ENCODE results near the gene NRTN. TPM values are rescaled to one million over a fixed set of nuclear protein-coding genes. Genes with fewer than 3 reads are reported as not detected.

NRTN gene
- total RNA-seq, 1 experiment from 2014 or later, result 0.80 TPM

DNA sequence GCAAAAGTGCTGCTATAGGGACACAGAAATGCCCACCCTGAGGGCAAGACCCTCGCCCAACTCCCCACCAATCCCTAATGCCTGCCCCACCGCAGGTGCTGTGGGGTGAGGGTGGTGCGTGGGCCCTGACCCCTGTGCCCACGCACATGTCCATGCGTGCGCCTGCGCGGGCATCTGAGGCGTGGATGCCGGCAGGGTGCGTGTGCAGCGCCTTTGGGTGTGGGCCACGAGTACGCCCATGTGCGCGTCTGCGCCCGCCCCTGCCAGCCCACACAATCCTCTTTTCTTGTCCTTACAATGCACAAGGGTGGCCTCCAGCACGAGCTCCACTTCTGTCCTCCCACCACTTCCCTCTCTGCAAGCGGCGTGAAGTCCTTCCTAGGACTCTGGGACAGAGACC lies 20.3 kb downstream of the NRTN start:
- no peaks in the 10 kb centered on the region for H3K9me3 ChIP-seq (ENCODE audit: control insufficient read depth, insufficient read depth, low read depth, low read length)
- ATAC-seq (no peak), DNase-seq (ENCODE audit: low read depth, low spot score) (no peak)
- POLR2A ChIA-PET, result interaction anchor here (0.5 kb wide), 1 partner anchor 106 kb away, joined by 3 read pairs; no protein-coding TSS in a partner anchor
- no peaks in the 10 kb centered on the region for H3K27me3 ChIP-seq (ENCODE audit: control insufficient read depth, insufficient read depth, low read length)
- no TSS peak for BruUV-seq (replicated peaks)
- peaks cover 8% of the 10 kb centered on the region for H3K4me1 ChIP-seq (ENCODE audit: control insufficient read depth, insufficient read depth, low read length)
- H3K27ac ChIP-seq (ENCODE audit: low read length), result no peak overlapping the region
- CTCF ChIA-PET, result interaction anchor here (0.5 to 1.4 kb wide), 4 partner anchors 21 to 75 kb away, joined by 5 to 16 read pairs (median 10); partner anchors contain the start of gene NRTN
- no peak for TF ChIP-seq POLR2AphosphoS5 (IDR thresholded peaks at IDR 0.05; ENCODE audit: low read depth, low read length)
- TF ChIP-seq, protein P1, sequence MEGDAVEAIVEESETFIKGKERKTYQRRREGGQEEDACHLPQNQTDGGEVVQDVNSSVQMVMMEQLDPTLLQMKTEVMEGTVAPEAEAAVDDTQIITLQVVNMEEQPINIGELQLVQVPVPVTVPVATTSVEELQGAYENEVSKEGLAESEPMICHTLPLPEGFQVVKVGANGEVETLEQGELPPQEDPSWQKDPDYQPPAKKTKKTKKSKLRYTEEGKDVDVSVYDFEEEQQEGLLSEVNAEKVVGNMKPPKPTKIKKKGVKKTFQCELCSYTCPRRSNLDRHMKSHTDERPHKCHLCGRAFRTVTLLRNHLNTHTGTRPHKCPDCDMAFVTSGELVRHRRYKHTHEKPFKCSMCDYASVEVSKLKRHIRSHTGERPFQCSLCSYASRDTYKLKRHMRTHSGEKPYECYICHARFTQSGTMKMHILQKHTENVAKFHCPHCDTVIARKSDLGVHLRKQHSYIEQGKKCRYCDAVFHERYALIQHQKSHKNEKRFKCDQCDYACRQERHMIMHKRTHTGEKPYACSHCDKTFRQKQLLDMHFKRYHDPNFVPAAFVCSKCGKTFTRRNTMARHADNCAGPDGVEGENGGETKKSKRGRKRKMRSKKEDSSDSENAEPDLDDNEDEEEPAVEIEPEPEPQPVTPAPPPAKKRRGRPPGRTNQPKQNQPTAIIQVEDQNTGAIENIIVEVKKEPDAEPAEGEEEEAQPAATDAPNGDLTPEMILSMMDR (IDR thresholded peaks at IDR 0.05), result no peak
- no peak for TF ChIP-seq TCF7L2 (IDR thresholded peaks at IDR 0.05; ENCODE audit: low read depth, low read length)
- TF ChIP-seq, protein P2, sequence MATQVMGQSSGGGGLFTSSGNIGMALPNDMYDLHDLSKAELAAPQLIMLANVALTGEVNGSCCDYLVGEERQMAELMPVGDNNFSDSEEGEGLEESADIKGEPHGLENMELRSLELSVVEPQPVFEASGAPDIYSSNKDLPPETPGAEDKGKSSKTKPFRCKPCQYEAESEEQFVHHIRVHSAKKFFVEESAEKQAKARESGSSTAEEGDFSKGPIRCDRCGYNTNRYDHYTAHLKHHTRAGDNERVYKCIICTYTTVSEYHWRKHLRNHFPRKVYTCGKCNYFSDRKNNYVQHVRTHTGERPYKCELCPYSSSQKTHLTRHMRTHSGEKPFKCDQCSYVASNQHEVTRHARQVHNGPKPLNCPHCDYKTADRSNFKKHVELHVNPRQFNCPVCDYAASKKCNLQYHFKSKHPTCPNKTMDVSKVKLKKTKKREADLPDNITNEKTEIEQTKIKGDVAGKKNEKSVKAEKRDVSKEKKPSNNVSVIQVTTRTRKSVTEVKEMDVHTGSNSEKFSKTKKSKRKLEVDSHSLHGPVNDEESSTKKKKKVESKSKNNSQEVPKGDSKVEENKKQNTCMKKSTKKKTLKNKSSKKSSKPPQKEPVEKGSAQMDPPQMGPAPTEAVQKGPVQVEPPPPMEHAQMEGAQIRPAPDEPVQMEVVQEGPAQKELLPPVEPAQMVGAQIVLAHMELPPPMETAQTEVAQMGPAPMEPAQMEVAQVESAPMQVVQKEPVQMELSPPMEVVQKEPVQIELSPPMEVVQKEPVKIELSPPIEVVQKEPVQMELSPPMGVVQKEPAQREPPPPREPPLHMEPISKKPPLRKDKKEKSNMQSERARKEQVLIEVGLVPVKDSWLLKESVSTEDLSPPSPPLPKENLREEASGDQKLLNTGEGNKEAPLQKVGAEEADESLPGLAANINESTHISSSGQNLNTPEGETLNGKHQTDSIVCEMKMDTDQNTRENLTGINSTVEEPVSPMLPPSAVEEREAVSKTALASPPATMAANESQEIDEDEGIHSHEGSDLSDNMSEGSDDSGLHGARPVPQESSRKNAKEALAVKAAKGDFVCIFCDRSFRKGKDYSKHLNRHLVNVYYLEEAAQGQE (IDR thresholded peaks at IDR 0.05; ENCODE audit: insufficient read depth in 1 of 2, low read depth in 2 of 2, low read length in 1 of 2), result no peak
- no peak for TF ChIP-seq SIN3A (IDR thresholded peaks at IDR 0.05; ENCODE audit: borderline replicate concordance, insufficient read depth, low read depth, low read length)
- in situ Hi-C loops (cut with HindIII; ENCODE audit: low pct_unique_long_range_greater_than_20kb, low sequenced_read_pairs) (no loop called here), intact Hi-C loops (cut with micrococcal nuclease; ENCODE audit: unreplicated experiment) (no loop called here)
- H3K4me3 ChIP-seq (ENCODE audit: low read depth in 2 of 2, low read length in 2 of 2), result no peak overlapping the region
- H3K36me3 ChIP-seq (ENCODE audit: control insufficient read depth, insufficient read depth, low read length), result no peaks in the 10 kb centered on the region

DNA sequence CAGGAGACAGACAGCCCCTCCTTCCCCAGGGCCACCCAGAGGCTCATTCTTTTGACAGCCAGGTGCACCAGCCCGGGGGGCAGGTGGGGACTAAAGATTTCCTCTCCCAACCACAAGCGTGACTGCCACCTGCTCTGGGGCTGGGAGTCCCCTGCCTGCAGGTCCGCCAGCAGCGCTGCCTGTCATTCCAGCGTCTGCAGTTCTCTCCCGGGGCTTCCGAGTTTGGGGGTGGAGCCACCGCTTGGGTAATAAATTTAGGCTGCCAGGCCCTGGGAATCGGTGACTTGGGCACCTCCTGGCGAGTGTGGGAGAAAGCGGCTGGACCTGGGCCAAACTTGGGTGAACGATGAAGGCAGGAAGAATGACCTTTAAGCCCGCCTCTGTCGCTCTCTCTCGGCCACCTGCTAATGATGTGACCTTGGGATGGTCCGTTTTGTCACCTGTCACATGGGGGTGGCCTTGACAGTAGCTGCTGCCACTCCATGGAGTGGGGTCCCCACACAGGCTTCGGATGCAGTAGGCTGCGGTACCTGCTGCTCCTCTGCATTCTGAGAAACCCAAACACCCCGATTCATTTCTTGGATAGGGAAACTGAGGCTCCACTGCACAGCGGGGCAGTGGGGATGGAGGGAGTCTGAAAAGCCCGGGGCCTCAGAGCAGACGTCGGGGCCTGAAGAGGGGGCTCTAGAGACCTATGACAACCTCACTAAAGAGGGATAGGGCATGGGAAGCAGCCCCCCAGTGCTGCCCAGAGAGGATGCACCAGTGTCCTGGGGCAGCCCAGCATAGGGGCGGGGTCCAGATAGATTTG lies 21.9 kb downstream of the NRTN start:
- TF ChIP-seq SIN3A (IDR thresholded peaks at IDR 0.05; ENCODE audit: borderline replicate concordance, insufficient read depth, low read depth, low read length), result no peak
- no peaks in the 10 kb centered on the region for H3K36me3 ChIP-seq (ENCODE audit: control insufficient read depth, insufficient read depth, low read length)
- H3K4me1 ChIP-seq (ENCODE audit: control insufficient read depth, insufficient read depth, low read length), result peaks cover 8% of the 10 kb centered on the region
- POLR2A ChIA-PET, result no interaction called here
- BruUV-seq (replicated peaks), result no TSS peak
- CTCF ChIA-PET, result no interaction called here
- no peak for DNase-seq (ENCODE audit: low read depth, low spot score)
- intact Hi-C loops (cut with micrococcal nuclease; ENCODE audit: unreplicated experiment) (no loop called here), in situ Hi-C loops (cut with HindIII; ENCODE audit: low pct_unique_long_range_greater_than_20kb, low sequenced_read_pairs) (no loop called here)
- H3K9me3 ChIP-seq (ENCODE audit: control insufficient read depth, insufficient read depth, low read depth, low read length), result no peaks in the 10 kb centered on the region
- no peaks in the 10 kb centered on the region for H3K27me3 ChIP-seq (ENCODE audit: control insufficient read depth, insufficient read depth, low read length)
- ATAC-seq, result no peak
- peak overlapping the region; percentile 28 to 50; a peak in 3 of 4 replicates for H3K4me3 ChIP-seq (ENCODE audit: low read depth in 2 of 2, low read length in 2 of 2)
- H3K27ac ChIP-seq (ENCODE audit: low read length), result peak overlapping the region; percentile 59; the same call in 1 of the 2 replicates
